A673 (cell line): Measurements from ENCODE around the gene PCGF2. TPM values are rescaled to one million over a fixed set of nuclear protein-coding genes. Genes with fewer than 3 reads are reported as not detected.
A peak's percentile ranks its signal among the peaks of the same experiment; 100 is the strongest.

Source experiments
- BruUV-seq: library from RNA; stranded (reverse); fragments of 400-500 nt; replicated peaks from 2 replicates; lab custom pipeline; 2021; lab: Mats Ljungman, UMichigan
- CTCF ChIA-PET: fragments of 300-600 bp; sonication (Branson Sonifier 250); formaldehyde crosslinking; loops from one replicate; lab custom pipeline; 2022; ENCODE audit warnings: antibody characterized with exemption; lab: Charles Lee
- POLR2A ChIA-PET: fragments of 300-600 bp; sonication (Branson Sonifier 250); formaldehyde crosslinking; loops from one replicate; lab custom pipeline; 2022; ENCODE audit warnings: antibody characterized with exemption; ENCODE audit not compliant: low non-redundant PET; lab: Charles Lee
- DNase-seq: peaks from one replicate; pipeline ENCODE4 v3.0.0-alpha.2; 2015; ENCODE audit warnings: low spot score
- H3K27ac ChIP-seq: fragments of 200-600 bp; sonication (generic); 2 replicates; pipeline ENCODE4 v1.5.1; 2016; ENCODE audit warnings: mixed run types, low read depth, mild to moderate bottlenecking, mixed read lengths, antibody characterized with exemption, low read length; ENCODE audit not compliant: poor library complexity, severe bottlenecking
- H3K27me3 ChIP-seq: fragments of 200-600 bp; sonication (generic); replicated peaks from 2 replicates; pipeline ENCODE4 v1.6.1; 2017; ENCODE audit warnings: mixed run types, low read depth, mild to moderate bottlenecking, mixed read lengths, antibody characterized with exemption, low read length; ENCODE audit not compliant: insufficient read depth, poor library complexity
- H3K36me3 ChIP-seq: fragments of 200-600 bp; sonication (generic); 2 replicates; pipeline ENCODE4 v1.6.1; 2016; ENCODE audit warnings: mixed run types, mild to moderate bottlenecking, mixed read lengths, antibody characterized with exemption, low read length; ENCODE audit not compliant: insufficient read depth, poor library complexity, severe bottlenecking
- H3K4me1 ChIP-seq: fragments of 200-600 bp; sonication (generic); 2 replicates; pipeline ENCODE4 v1.6.1; 2017; ENCODE audit warnings: mixed run types, mild to moderate bottlenecking, mixed read lengths, antibody characterized with exemption, low read length; ENCODE audit not compliant: insufficient read depth, poor library complexity, severe bottlenecking
- H3K4me3 ChIP-seq: fragments of 200-600 bp; sonication (generic); 2 replicates; pipeline ENCODE4 v1.5.1; 2016; ENCODE audit warnings: low read depth, mixed run types, mild to moderate bottlenecking, mixed read lengths, low read length; ENCODE audit not compliant: poor library complexity, severe bottlenecking
- H3K9me3 ChIP-seq: fragments of 200-600 bp; sonication (generic); 2 replicates; pipeline ENCODE4 v1.6.1; 2016; ENCODE audit warnings: mixed run types, low read depth, mild to moderate bottlenecking, mixed read lengths, antibody characterized with exemption, low read length; ENCODE audit not compliant: poor library complexity, severe bottlenecking
- CTCF ChIP-seq: fragments of 300-800, 200-600 bp; sonication (generic); conservative IDR thresholded peaks from 2 replicates; pipeline ENCODE4 v1.5.1; 2017; ENCODE audit warnings: low read depth, mild to moderate bottlenecking, antibody characterized with exemption, low read length, moderate library complexity, mixed read lengths
- EZH2 ChIP-seq: fragments of 200-600 bp; sonication (generic); IDR thresholded peaks from 2 replicates; pipeline ENCODE4 v1.6.1; 2017; ENCODE audit warnings: borderline replicate concordance, low read depth, mild to moderate bottlenecking, mixed read lengths, antibody characterized with exemption, low read length; ENCODE audit not compliant: poor library complexity, severe bottlenecking
- intact Hi-C: fragments of 100-400 bp; cut with micrococcal nuclease; formaldehyde crosslinking; loops from one replicate; pipeline ENCODE4 v1.10.0; 2022; ENCODE audit not compliant: unreplicated experiment
- total RNA-seq: library from RNA; stranded (reverse); gene quantifications from 2 replicates; pipeline ENCODE4 v1.2.3, GENCODE V29; 2021

The PCGF2 gene
- total RNA-seq, 1 experiment from 2014 or later: 34.4 TPM

GRCh38 chr17:38709104-38709820 is 38.9 kb downstream of the PCGF2 start:
- intact Hi-C loops: no loop called here
- Histone ChIP-seq H3K9me3 (no peaks in the 10 kb centered on the region), H3K4me1 (no peaks in the 10 kb centered on the region), H3K27ac (no peak overlapping the region), H3K4me3 (no peak overlapping the region), H3K36me3 (peaks cover 8% of the 10 kb centered on the region), H3K27me3 (no peaks in the 10 kb centered on the region)
- no TSS peak for BruUV-seq
- TF ChIP-seq EZH2: no peak
- TF ChIP-seq CTCF: no peak
- ChIA-PET POLR2A (no interaction called here), CTCF (no interaction called here)
- no peak for DNase-seq

- TSS peak; percentile 26 for BruUV-seq
Observed at GRCh38 chr17:38707678-38708351, 40.3 kb downstream of the PCGF2 start.

More at GRCh38 chr17:38707678-38708351, 40.3 kb downstream of the PCGF2 start:
- intact Hi-C loops: no loop called here
- DNase-seq: no peak
- POLR2A ChIA-PET: no interaction called here
- Histone ChIP-seq H3K36me3 (peaks cover 7% of the 10 kb centered on the region), H3K4me1 (no peaks in the 10 kb centered on the region), H3K27ac (no peak overlapping the region), H3K4me3 (no peak overlapping the region), H3K27me3 (no peaks in the 10 kb centered on the region), H3K9me3 (no peaks in the 10 kb centered on the region)
- TF ChIP-seq CTCF (no peak), EZH2 (no peak)
- CTCF ChIA-PET: no interaction called here
